Left kidney (tissue), 2 donors: ENCODE data around the gene KAT6B. TPM values are rescaled to one million over a fixed set of nuclear protein-coding genes. Genes with fewer than 3 reads are reported as not detected.
A peak's percentile ranks its signal among the peaks of the same experiment; 100 is the strongest.
"Not testable (repeated sequence)": the region's sequence is repeated elsewhere in the genome, so short reads cannot be mapped to it uniquely, and the experiment has no call there.

Experiments
- DNase-seq: peaks from one replicate; pipeline ENCODE4 v3.0.0-alpha.2; 2013
- polyA plus RNA-seq: library from polyadenylated mRNA; unstranded; fragments of 120-200 nt; gene quantifications from one replicate; pipeline ENCODE4 v1.2.1, GENCODE V29; 2013; ENCODE audit not compliant: insufficient read length

The KAT6B gene
- polyA plus RNA-seq, 1 donor, result 53.6 TPM

- DNase-seq, result no peak
Measured at GRCh38 chr10:74889662-74889998, 63.2 kb downstream of the KAT6B start.

- DNase-seq, result no peak
Measured at GRCh38 chr10:74890460-74890859, 64.1 kb downstream of the KAT6B start.

- DNase-seq, result no peak
Measured at GRCh38 chr10:74891053-74891452, 64.7 kb downstream of the KAT6B start.

- no peak for DNase-seq
Measured at GRCh38 chr10:74892839-74893238, 66.4 kb downstream of the KAT6B start.

- not testable (repeated sequence) for DNase-seq
Measured at GRCh38 chr10:74893329-74893728, 66.9 kb downstream of the KAT6B start.

GRCh38 chr10:74896788-74897527 is 70.6 kb downstream of the KAT6B start:
- no peak for DNase-seq

GRCh38 chr10:74898201-74898976 is 72.0 kb downstream of the KAT6B start:
- DNase-seq, result no peak

GRCh38 chr10:74900297-74900696 is 73.9 kb downstream of the KAT6B start:
- no peak for DNase-seq

GRCh38 chr10:74901301-74901700 is 74.9 kb downstream of the KAT6B start:
- no peak for DNase-seq

- DNase-seq, result no peak
Measured at GRCh38 chr10:74901867-74902450, 75.6 kb downstream of the KAT6B start.

GRCh38 chr10:74903491-74903890 is 77.1 kb downstream of the KAT6B start:
- DNase-seq, result no peak

- DNase-seq, result peak; percentile 46
Measured at GRCh38 chr10:74906611-74907198, 80.3 kb downstream of the KAT6B start.

- DNase-seq, result no peak
Measured at GRCh38 chr10:74909670-74910069, 83.3 kb downstream of the KAT6B start.

GRCh38 chr10:74910241-74910975 is 84.0 kb downstream of the KAT6B start:
- no peak for DNase-seq

GRCh38 chr10:74910976-74911350 is 84.6 kb downstream of the KAT6B start:
- DNase-seq, result no peak

- no peak for DNase-seq
Measured at GRCh38 chr10:74912182-74912581, 85.8 kb downstream of the KAT6B start.

GRCh38 chr10:74912682-74913081 is 86.3 kb downstream of the KAT6B start:
- no peak for DNase-seq

- no peak for DNase-seq
Measured at GRCh38 chr10:74913377-74913979, 87.1 kb downstream of the KAT6B start.

GRCh38 chr10:74916283-74916682 is 89.9 kb downstream of the KAT6B start:
- DNase-seq, result no peak

- no peak for DNase-seq
Measured at GRCh38 chr10:74917481-74918077, 91.2 kb downstream of the KAT6B start.

GRCh38 chr10:74919671-74920070 is 93.3 kb downstream of the KAT6B start:
- no peak for DNase-seq
